ENCODE measurements around the gene PTPRC.
A peak's percentile ranks its signal among the peaks of the same experiment; 100 is the strongest.

The PTPRC gene

GRCh38 chr1:198605406-198605805 lies 33.4 kb upstream of the PTPRC start:
- no peaks in the 10 kb centered on the region for H3K4me1 ChIP-seq (ENCODE audit: control insufficient read depth, insufficient read depth, low read length)
- no peaks in the 10 kb centered on the region for H3K36me3 ChIP-seq (ENCODE audit: control insufficient read depth, insufficient read depth, low read length)

GRCh38 chr1:198606020-198606438 lies 32.8 kb upstream of the PTPRC start:
- H3K4me1 ChIP-seq (ENCODE audit: control insufficient read depth, insufficient read depth, low read length), result no peaks in the 10 kb centered on the region

More at GRCh38 chr1:198605406-198605805, 33.4 kb upstream of the PTPRC start:
- Histone ChIP-seq H3K27ac (ENCODE audit: low read depth, low read length) (no peak overlapping the region), H3K27me3 (ENCODE audit: control insufficient read depth, insufficient read depth, low read length) (no peaks in the 10 kb centered on the region), H3K4me3 (ENCODE audit: low read length) (no peak overlapping the region), H3K9ac (ENCODE audit: low read length) (no peak overlapping the region)

GRCh38 chr1:198607714-198608113 lies 31.1 kb upstream of the PTPRC start:
- no peak overlapping the region for H3K4me3 ChIP-seq (ENCODE audit: low read length)

More at GRCh38 chr1:198606020-198606438, 32.8 kb upstream of the PTPRC start:
- Histone ChIP-seq H3K36me3 (ENCODE audit: control insufficient read depth, insufficient read depth, low read length) (no peaks in the 10 kb centered on the region), H3K9ac (ENCODE audit: low read length) (no peak overlapping the region), H3K4me3 (ENCODE audit: low read length) (no peak overlapping the region), H3K27me3 (ENCODE audit: control insufficient read depth, insufficient read depth, low read length) (no peaks in the 10 kb centered on the region), H3K27ac (ENCODE audit: low read depth, low read length) (no peak overlapping the region)

DNA sequence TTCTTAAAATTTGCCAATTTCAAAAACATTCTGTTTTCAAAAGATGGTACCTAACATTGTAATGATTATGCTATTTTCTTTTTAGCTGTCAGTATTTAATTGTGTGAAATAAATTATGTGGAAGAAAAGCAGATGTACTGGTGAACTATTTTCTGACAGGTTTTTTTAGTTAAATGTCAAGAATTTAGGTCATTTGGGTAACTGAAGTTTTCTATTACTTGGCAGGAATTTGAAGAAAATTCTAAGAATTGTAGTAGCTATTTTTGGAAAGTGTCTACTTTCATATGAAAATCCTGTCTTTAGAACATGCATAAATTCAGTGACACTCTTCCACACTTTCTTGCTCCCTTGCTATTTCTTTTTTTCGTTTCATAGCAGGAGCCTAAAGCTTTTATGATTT lies 28.5 kb upstream of the PTPRC start:
- no peaks in the 10 kb centered on the region for H3K4me1 ChIP-seq (ENCODE audit: control insufficient read depth, insufficient read depth, low read length)
- H3K27ac ChIP-seq (ENCODE audit: low read depth, low read length), result no peak overlapping the region
- no peaks in the 10 kb centered on the region for H3K27me3 ChIP-seq (ENCODE audit: control insufficient read depth, insufficient read depth, low read length)
- H3K9ac ChIP-seq (ENCODE audit: low read length), result no peak overlapping the region
- no peak overlapping the region for H3K4me3 ChIP-seq (ENCODE audit: low read length)
- H3K36me3 ChIP-seq (ENCODE audit: control insufficient read depth, insufficient read depth, low read length), result no peaks in the 10 kb centered on the region

More at GRCh38 chr1:198607714-198608113, 31.1 kb upstream of the PTPRC start:
- H3K36me3 ChIP-seq (ENCODE audit: control insufficient read depth, insufficient read depth, low read length), result no peaks in the 10 kb centered on the region
- no peak overlapping the region for H3K9ac ChIP-seq (ENCODE audit: low read length)
- H3K4me1 ChIP-seq (ENCODE audit: control insufficient read depth, insufficient read depth, low read length), result no peaks in the 10 kb centered on the region
- no peaks in the 10 kb centered on the region for H3K27me3 ChIP-seq (ENCODE audit: control insufficient read depth, insufficient read depth, low read length)
- H3K27ac ChIP-seq (ENCODE audit: low read depth, low read length), result no peak overlapping the region

- Histone ChIP-seq H3K27me3 (ENCODE audit: control insufficient read depth, insufficient read depth, low read length) (no peaks in the 10 kb centered on the region), H3K9ac (ENCODE audit: low read length) (no peak overlapping the region), H3K4me3 (ENCODE audit: low read length) (no peak overlapping the region), H3K36me3 (ENCODE audit: control insufficient read depth, insufficient read depth, low read length) (no peaks in the 10 kb centered on the region), H3K27ac (ENCODE audit: low read depth, low read length) (no peak overlapping the region), H3K4me1 (ENCODE audit: control insufficient read depth, insufficient read depth, low read length) (no peaks in the 10 kb centered on the region)
Observed at GRCh38 chr1:198611219-198611618, 27.6 kb upstream of the PTPRC start.

- Histone ChIP-seq H3K9ac (ENCODE audit: low read length) (no peak overlapping the region), H3K36me3 (ENCODE audit: control insufficient read depth, insufficient read depth, low read length) (no peaks in the 10 kb centered on the region), H3K27me3 (ENCODE audit: control insufficient read depth, insufficient read depth, low read length) (no peaks in the 10 kb centered on the region), H3K4me1 (ENCODE audit: control insufficient read depth, insufficient read depth, low read length) (no peaks in the 10 kb centered on the region), H3K27ac (ENCODE audit: low read depth, low read length) (no peak overlapping the region), H3K4me3 (ENCODE audit: low read length) (no peak overlapping the region)
Observed at GRCh38 chr1:198612471-198613260, 26.2 kb upstream of the PTPRC start.

GRCh38 chr1:198617406-198617805 lies 21.4 kb upstream of the PTPRC start:
- Histone ChIP-seq H3K36me3 (ENCODE audit: control insufficient read depth, insufficient read depth, low read length) (no peaks in the 10 kb centered on the region), H3K9ac (ENCODE audit: low read length) (no peak overlapping the region), H3K4me1 (ENCODE audit: control insufficient read depth, insufficient read depth, low read length) (no peaks in the 10 kb centered on the region), H3K27me3 (ENCODE audit: control insufficient read depth, insufficient read depth, low read length) (no peaks in the 10 kb centered on the region), H3K4me3 (ENCODE audit: low read length) (no peak overlapping the region), H3K27ac (ENCODE audit: low read depth, low read length) (no peak overlapping the region)

- H3K9ac ChIP-seq (ENCODE audit: low read length), result no peak overlapping the region
- no peak overlapping the region for H3K27ac ChIP-seq (ENCODE audit: low read depth, low read length)
- no peaks in the 10 kb centered on the region for H3K4me1 ChIP-seq (ENCODE audit: control insufficient read depth, insufficient read depth, low read length)
- H3K4me3 ChIP-seq (ENCODE audit: low read length), result no peak overlapping the region
- H3K27me3 ChIP-seq (ENCODE audit: control insufficient read depth, insufficient read depth, low read length), result no peaks in the 10 kb centered on the region
- no peaks in the 10 kb centered on the region for H3K36me3 ChIP-seq (ENCODE audit: control insufficient read depth, insufficient read depth, low read length)
Observed at GRCh38 chr1:198619375-198620140, 19.3 kb upstream of the PTPRC start.

GRCh38 chr1:198620218-198620617 lies 18.6 kb upstream of the PTPRC start:
- Histone ChIP-seq H3K4me1 (ENCODE audit: control insufficient read depth, insufficient read depth, low read length) (no peaks in the 10 kb centered on the region), H3K27ac (ENCODE audit: low read depth, low read length) (no peak overlapping the region), H3K4me3 (ENCODE audit: low read length) (no peak overlapping the region), H3K27me3 (ENCODE audit: control insufficient read depth, insufficient read depth, low read length) (no peaks in the 10 kb centered on the region), H3K9ac (ENCODE audit: low read length) (no peak overlapping the region), H3K36me3 (ENCODE audit: control insufficient read depth, insufficient read depth, low read length) (no peaks in the 10 kb centered on the region)

- H3K9ac ChIP-seq (ENCODE audit: low read length), result no peak overlapping the region
- H3K27me3 ChIP-seq (ENCODE audit: control insufficient read depth, insufficient read depth, low read length), result no peaks in the 10 kb centered on the region
- peak overlapping the region; percentile 38 for H3K4me3 ChIP-seq (ENCODE audit: low read length)
- H3K27ac ChIP-seq (ENCODE audit: low read depth, low read length), result no peak overlapping the region
- no peaks in the 10 kb centered on the region for H3K36me3 ChIP-seq (ENCODE audit: control insufficient read depth, insufficient read depth, low read length)
- H3K4me1 ChIP-seq (ENCODE audit: control insufficient read depth, insufficient read depth, low read length), result no peaks in the 10 kb centered on the region
Observed at GRCh38 chr1:198620951-198621824, 17.7 kb upstream of the PTPRC start.

GRCh38 chr1:198622001-198622400 lies 16.8 kb upstream of the PTPRC start:
- H3K36me3 ChIP-seq (ENCODE audit: control insufficient read depth, insufficient read depth, low read length), result no peaks in the 10 kb centered on the region
- H3K27ac ChIP-seq (ENCODE audit: low read depth, low read length), result no peak overlapping the region
- H3K4me1 ChIP-seq (ENCODE audit: control insufficient read depth, insufficient read depth, low read length), result no peaks in the 10 kb centered on the region
- no peaks in the 10 kb centered on the region for H3K27me3 ChIP-seq (ENCODE audit: control insufficient read depth, insufficient read depth, low read length)
- H3K9ac ChIP-seq (ENCODE audit: low read length), result no peak overlapping the region
- no peak overlapping the region for H3K4me3 ChIP-seq (ENCODE audit: low read length)

Measured in rectal smooth muscle tissue (tissue), 1 donor.